Chondrocyte (in vitro differentiated cells): Measurements from ENCODE around the gene RAD51B. TPM values are rescaled to one million over a fixed set of nuclear protein-coding genes. Genes with fewer than 3 reads are reported as not detected.

Source experiments
- DNase-seq: peaks from one replicate; pipeline ENCODE4 v3.0.0; 2021; ENCODE audit warnings: mixed read lengths, low spot score
- H3K27ac Mint-ChIP-seq: one replicate; pipeline ENCODE4 v1.8.0; 2021; ENCODE audit warnings: mild to moderate bottlenecking, moderate library complexity, mixed read lengths; ENCODE audit not compliant: unreplicated experiment
- H3K27me3 Mint-ChIP-seq: 2 replicates; pipeline ENCODE4 v1.8.0; 2021; ENCODE audit warnings: low read depth, mixed read lengths
- H3K36me3 Mint-ChIP-seq: 2 replicates; pipeline ENCODE4 v1.8.0; 2021; ENCODE audit warnings: low read depth, mixed read lengths
- H3K4me1 Mint-ChIP-seq: 2 replicates; pipeline ENCODE4 v1.8.0; 2021; ENCODE audit warnings: low read depth, mild to moderate bottlenecking, mixed read lengths
- H3K4me3 Mint-ChIP-seq: one replicate; pipeline ENCODE4 v1.8.0; 2021; ENCODE audit warnings: mild to moderate bottlenecking, moderate library complexity, mixed read lengths; ENCODE audit not compliant: unreplicated experiment
- H3K9me3 Mint-ChIP-seq: 2 replicates; pipeline ENCODE4 v1.8.0; 2021; ENCODE audit warnings: low read depth, mixed read lengths
- CTCF ChIP-seq: fragments of 200-600 bp; sonication (generic); IDR thresholded peaks from 2 replicates; pipeline ENCODE4 v1.5.0; 2021; ENCODE audit warnings: antibody characterized with exemption, mild to moderate bottlenecking, moderate library complexity
- total RNA-seq: library from RNA; stranded (reverse); gene quantifications from 3 replicates; pipeline ENCODE4 v1.2.1, GENCODE V29; 2021

RAD51B gene
- total RNA-seq, 1 donor from 2014 or later: 8.2 TPM

- Mint-ChIP-seq H3K36me3 (no peaks in the 10 kb centered on the region), H3K27me3 (no peaks in the 10 kb centered on the region), H3K9me3 (no peaks in the 10 kb centered on the region), H3K4me1 (peaks cover 57% of the 10 kb centered on the region), H3K4me3 (peak overlapping the region; percentile 55), H3K27ac (peak overlapping the region; percentile 96)
- TF ChIP-seq CTCF: no peak
- no peak for DNase-seq
Observed at GRCh38 chr14:68210729-68211299, 391.2 kb downstream of the RAD51B start.

GRCh38 chr14:68211421-68211820 is 391.8 kb downstream of the RAD51B start:
- Mint-ChIP-seq H3K27me3 (no peaks in the 10 kb centered on the region), H3K36me3 (no peaks in the 10 kb centered on the region), H3K4me1 (peaks cover 57% of the 10 kb centered on the region), H3K4me3 (no peak overlapping the region), H3K27ac (peak overlapping the region; percentile 96), H3K9me3 (no peaks in the 10 kb centered on the region)
- no peak for DNase-seq
- no peak for TF ChIP-seq CTCF

- Mint-ChIP-seq H3K4me1 (peaks cover 59% of the 10 kb centered on the region), H3K36me3 (no peaks in the 10 kb centered on the region), H3K9me3 (no peaks in the 10 kb centered on the region), H3K4me3 (no peak overlapping the region), H3K27ac (peak overlapping the region; percentile 96), H3K27me3 (no peaks in the 10 kb centered on the region)
- DNase-seq: no peak
- no peak for TF ChIP-seq CTCF
Observed at GRCh38 chr14:68211886-68212285, 392.3 kb downstream of the RAD51B start.

GRCh38 chr14:68212361-68212760 is 392.8 kb downstream of the RAD51B start:
- H3K9me3 Mint-ChIP-seq: no peaks in the 10 kb centered on the region
- no peak for DNase-seq
- peaks cover 59% of the 10 kb centered on the region for H3K4me1 Mint-ChIP-seq
- no peak overlapping the region for H3K4me3 Mint-ChIP-seq
- H3K36me3 Mint-ChIP-seq: no peaks in the 10 kb centered on the region
- no peak overlapping the region for H3K27ac Mint-ChIP-seq
- no peak for TF ChIP-seq CTCF
- H3K27me3 Mint-ChIP-seq: no peaks in the 10 kb centered on the region

- no peak overlapping the region for H3K4me3 Mint-ChIP-seq
- no peak for DNase-seq
- no peak overlapping the region for H3K27ac Mint-ChIP-seq
- no peaks in the 10 kb centered on the region for H3K36me3 Mint-ChIP-seq
- H3K4me1 Mint-ChIP-seq: peaks cover 54% of the 10 kb centered on the region
- no peaks in the 10 kb centered on the region for H3K27me3 Mint-ChIP-seq
- TF ChIP-seq CTCF: no peak
- H3K9me3 Mint-ChIP-seq: no peaks in the 10 kb centered on the region
Observed at GRCh38 chr14:68214431-68214830, 394.9 kb downstream of the RAD51B start.
